Mononuclear cell (primary cell): ENCODE results near the gene SETBP1. TPM values are rescaled to one million over a fixed set of nuclear protein-coding genes. Genes with fewer than 3 reads are reported as not detected.

Experiments used
- H3K27me3 ChIP-seq: 2 replicates; pipeline ENCODE4 v1.6.0; 2011; ENCODE audit warnings: low read length, control low read depth; ENCODE audit not compliant: insufficient read depth
- H3K4me1 ChIP-seq: 2 replicates; pipeline ENCODE4 v1.5.1; 2011; ENCODE audit warnings: mild to moderate bottlenecking, low read length, control low read depth; ENCODE audit not compliant: insufficient read depth
- H3K4me3 ChIP-seq: 2 replicates; pipeline ENCODE4 v1.5.1; 2011; ENCODE audit warnings: mild to moderate bottlenecking, low read length, moderate library complexity
- H3K9me3 ChIP-seq: 2 replicates; pipeline ENCODE4 v1.5.1; 2011; ENCODE audit warnings: low read depth, mild to moderate bottlenecking, control low read depth, low read length
- total RNA-seq: library from RNA; depleted of rRNA; stranded (reverse); fragments of >200 nt; gene quantifications from one replicate; pipeline ENCODE4 v1.2.3, GENCODE V29; 2012

SETBP1 gene
- total RNA-seq, 1 donor, result 5.0 TPM

DNA sequence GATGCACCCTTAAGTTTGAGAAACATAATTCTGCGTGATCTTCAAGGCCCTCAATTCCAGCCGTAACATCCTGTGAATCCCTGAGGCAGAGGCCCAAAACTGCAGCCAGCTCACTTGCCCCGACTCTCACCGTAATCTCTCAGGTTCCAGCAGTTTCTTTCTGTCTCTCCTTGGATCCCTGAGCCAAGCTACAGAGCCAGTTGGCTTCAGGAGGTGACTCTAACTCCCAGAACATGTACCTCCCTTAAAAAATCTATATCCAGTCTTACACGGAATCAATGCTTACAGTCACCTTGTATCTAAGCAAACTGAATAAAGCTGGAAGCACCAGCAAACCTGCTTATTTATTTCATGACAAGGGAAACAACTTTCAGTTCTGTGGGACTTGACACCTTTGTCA lies 300.4 kb downstream of the SETBP1 start:
- no peak overlapping the region for H3K4me3 ChIP-seq
- peaks cover 7% of the 10 kb centered on the region for H3K4me1 ChIP-seq
- no peaks in the 10 kb centered on the region for H3K27me3 ChIP-seq
- H3K9me3 ChIP-seq, result no peaks in the 10 kb centered on the region

GRCh38 chr18:44986933-44987332 lies 306.2 kb downstream of the SETBP1 start:
- Histone ChIP-seq H3K4me3 (no peak overlapping the region), H3K4me1 (peaks cover 5% of the 10 kb centered on the region), H3K27me3 (no peaks in the 10 kb centered on the region), H3K9me3 (no peaks in the 10 kb centered on the region)

DNA sequence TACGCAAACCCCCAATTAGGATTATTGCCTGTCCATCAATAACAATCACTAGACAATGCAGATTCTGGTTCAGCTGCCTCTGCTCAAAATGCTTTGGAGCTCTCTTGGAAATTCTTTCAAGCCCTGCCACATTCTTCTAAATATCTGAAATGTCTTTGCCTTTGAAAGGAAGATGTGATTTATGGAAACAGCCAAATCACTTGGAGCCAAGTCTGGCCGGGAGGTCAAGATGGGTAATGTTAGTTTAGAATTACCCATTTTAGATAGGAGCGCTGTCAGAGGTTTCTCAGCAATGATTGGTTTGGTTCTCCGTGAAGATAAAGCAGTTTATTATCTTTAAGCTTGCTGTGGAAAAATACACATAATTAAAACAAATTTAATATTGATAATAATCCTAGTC lies 306.7 kb downstream of the SETBP1 start:
- H3K4me1 ChIP-seq, result peaks cover 5% of the 10 kb centered on the region
- H3K4me3 ChIP-seq, result no peak overlapping the region
- no peaks in the 10 kb centered on the region for H3K27me3 ChIP-seq
- H3K9me3 ChIP-seq, result no peaks in the 10 kb centered on the region

DNA sequence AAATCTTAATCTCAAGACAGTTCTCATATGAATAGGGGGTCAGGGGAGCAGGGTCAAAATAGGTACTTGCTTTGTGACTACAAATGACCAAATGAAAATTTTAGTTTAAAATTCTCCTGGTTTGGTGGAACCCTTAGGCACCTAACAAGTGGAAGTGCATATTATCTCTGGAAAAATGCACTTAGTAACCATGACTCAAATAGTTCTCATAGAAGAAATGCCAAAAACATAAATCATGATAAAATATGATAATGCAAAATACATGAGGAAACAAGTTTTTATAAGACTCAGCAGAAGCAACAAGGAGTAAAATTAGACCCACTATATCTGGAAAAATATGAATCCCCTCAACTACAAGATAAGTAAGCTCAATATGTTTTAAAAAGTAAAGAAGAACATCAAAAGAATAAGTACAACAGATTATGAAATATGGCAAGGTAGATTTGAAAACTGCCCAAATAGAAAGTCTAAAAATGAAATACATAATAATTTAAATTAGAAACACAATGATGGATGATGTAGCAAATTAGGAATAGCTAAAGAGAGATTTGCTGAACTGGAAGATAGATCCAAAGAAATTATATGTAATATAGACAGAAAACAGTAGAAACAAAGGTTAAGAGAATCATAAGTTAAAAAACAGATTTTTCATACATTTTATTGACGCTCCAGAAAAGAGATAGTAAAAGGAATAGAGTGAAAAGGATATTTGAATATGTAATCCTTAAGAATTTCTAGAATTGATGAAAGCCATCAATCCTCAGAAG lies 308.3 kb downstream of the SETBP1 start:
- Histone ChIP-seq H3K4me1 (peaks cover 5% of the 10 kb centered on the region), H3K4me3 (no peak overlapping the region), H3K9me3 (no peaks in the 10 kb centered on the region), H3K27me3 (no peaks in the 10 kb centered on the region)

- Histone ChIP-seq H3K9me3 (no peaks in the 10 kb centered on the region), H3K27me3 (no peaks in the 10 kb centered on the region), H3K4me1 (peaks cover 6% of the 10 kb centered on the region), H3K4me3 (no peak overlapping the region)
Observed at GRCh38 chr18:44996261-44996660, 315.6 kb downstream of the SETBP1 start.

DNA sequence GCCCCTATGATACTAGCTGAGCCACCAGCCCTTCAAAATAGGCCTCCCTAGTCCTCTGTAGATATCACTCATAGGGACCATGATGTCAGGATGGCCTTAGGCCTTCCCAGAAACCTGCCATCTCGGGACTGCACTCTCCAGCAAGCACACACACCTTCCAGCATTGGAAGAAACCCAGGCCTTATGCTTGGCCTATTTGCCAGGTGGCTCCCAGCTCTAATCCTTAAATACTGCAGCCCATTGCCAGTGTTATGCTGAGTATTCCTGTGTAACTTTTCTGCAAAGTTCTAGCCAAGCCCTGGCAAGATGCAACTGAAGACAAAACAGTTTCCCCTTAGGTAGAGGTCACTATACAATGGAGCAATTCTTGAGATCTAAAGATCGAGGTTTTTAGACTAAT lies 316.5 kb downstream of the SETBP1 start:
- Histone ChIP-seq H3K27me3 (no peaks in the 10 kb centered on the region), H3K4me1 (peaks cover 6% of the 10 kb centered on the region), H3K9me3 (no peaks in the 10 kb centered on the region), H3K4me3 (no peak overlapping the region)

GRCh38 chr18:44998360-44998759 lies 317.7 kb downstream of the SETBP1 start:
- H3K9me3 ChIP-seq, result no peaks in the 10 kb centered on the region
- no peak overlapping the region for H3K4me3 ChIP-seq
- peaks cover 6% of the 10 kb centered on the region for H3K4me1 ChIP-seq
- no peaks in the 10 kb centered on the region for H3K27me3 ChIP-seq

DNA sequence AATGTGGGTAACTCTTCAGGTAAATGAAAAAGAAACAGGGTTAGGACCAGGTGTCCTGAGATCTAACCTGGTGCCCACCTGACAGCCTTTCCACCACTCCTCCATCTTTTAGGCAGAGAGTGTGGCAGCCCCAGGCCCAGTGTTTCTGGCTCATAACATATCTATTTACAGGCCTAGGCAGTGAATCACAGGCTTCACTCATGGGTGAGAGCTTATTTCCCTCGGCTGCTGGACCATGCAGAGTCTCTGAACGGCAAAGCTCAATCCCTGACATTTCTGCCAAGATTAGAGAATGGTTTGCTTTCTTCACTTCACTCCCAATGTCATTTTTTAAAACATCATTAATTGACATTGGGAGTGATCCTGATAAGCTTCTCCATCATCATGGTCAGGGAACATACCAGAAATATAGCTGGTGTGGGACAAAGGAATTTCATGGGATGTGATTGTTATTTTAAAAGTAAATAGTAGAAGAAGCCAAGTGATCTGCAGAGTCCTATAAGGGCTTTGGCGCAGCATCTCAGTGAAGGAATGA lies 323.9 kb downstream of the SETBP1 start:
- H3K4me1 ChIP-seq, result peaks cover 11% of the 10 kb centered on the region
- no peaks in the 10 kb centered on the region for H3K9me3 ChIP-seq
- no peak overlapping the region for H3K4me3 ChIP-seq
- H3K27me3 ChIP-seq, result no peaks in the 10 kb centered on the region

DNA sequence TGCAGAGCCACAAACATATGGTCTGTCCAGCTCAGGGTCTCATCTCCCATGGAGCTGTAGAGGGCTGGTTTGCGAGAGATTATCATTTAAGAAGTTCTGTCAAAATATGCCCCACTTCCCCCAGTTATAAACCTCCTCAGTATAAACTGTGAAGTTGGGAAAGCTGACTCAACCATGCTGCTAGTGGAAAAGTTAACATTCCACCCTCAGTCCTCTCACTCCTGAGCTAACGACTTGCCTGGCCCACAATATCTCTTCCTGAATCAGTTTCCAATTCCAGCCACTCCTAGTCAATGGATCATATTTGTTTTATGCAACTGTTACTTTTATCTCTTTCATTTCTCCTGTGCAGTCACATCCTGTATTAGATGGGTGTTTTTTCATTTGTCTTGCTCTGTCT lies 326.2 kb downstream of the SETBP1 start:
- Histone ChIP-seq H3K4me3 (no peak overlapping the region), H3K27me3 (no peaks in the 10 kb centered on the region), H3K9me3 (no peaks in the 10 kb centered on the region), H3K4me1 (peaks cover 15% of the 10 kb centered on the region)

DNA sequence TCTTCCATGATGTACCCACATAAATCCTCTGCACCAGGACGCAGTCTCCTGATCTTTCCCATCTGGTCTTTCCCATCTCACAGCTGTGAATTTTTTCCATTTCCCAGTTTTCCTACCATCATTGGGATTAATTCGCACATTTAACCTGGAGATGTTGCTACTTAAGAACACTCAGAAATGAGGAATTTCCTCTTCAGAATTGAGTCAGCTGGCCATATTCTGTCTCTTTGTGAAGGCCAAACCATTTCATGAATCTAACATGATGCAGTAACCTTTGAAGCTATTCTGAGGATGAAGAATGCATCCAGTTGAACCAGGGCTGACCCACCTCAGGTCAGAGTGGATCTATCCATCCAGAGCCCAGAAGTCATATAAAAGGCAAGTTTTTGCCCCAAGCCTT lies 326.8 kb downstream of the SETBP1 start:
- Histone ChIP-seq H3K4me3 (no peak overlapping the region), H3K9me3 (no peaks in the 10 kb centered on the region), H3K27me3 (no peaks in the 10 kb centered on the region), H3K4me1 (peaks cover 15% of the 10 kb centered on the region)

DNA sequence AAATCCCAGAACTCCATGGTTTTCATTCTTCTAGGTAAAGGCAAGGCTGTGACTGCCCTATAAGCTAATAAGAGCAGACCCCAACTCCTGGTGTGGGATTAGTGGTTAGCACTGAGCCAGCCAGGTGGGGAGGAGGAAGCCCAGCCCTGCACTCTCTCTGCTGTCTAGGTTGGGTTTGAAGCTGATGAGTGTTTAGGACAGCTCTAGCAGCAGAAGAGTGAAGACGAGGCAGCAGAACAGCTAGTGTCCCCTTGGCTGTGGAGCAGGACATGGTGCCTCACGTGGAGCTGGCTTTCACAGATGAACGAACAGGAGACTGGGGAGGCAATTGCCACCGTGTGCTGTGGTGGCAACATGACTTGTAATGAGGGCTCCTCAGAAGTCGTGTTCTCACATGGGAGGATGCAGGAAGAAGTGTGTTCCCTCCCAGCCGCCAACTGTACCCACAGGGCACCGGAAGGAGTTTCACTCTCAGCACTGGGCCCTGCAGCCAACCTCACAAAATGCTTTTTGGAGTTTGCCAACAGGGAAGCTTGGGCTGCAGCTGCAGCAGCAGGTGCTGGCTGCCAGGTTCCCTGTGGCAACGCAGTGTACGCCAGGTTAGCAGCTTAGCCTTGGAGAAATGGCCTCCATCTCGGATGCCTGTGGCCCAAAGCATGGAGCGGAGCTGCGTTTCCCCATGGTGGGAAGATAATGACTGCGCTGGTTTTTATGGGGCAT lies 328.2 kb downstream of the SETBP1 start:
- no peaks in the 10 kb centered on the region for H3K27me3 ChIP-seq
- peaks cover 15% of the 10 kb centered on the region for H3K4me1 ChIP-seq
- no peak overlapping the region for H3K4me3 ChIP-seq
- no peaks in the 10 kb centered on the region for H3K9me3 ChIP-seq

- no peaks in the 10 kb centered on the region for H3K27me3 ChIP-seq
- H3K9me3 ChIP-seq, result no peaks in the 10 kb centered on the region
- H3K4me1 ChIP-seq, result peaks cover 15% of the 10 kb centered on the region
- H3K4me3 ChIP-seq, result no peak overlapping the region
Observed at GRCh38 chr18:45009756-45010155, 329.1 kb downstream of the SETBP1 start.

DNA sequence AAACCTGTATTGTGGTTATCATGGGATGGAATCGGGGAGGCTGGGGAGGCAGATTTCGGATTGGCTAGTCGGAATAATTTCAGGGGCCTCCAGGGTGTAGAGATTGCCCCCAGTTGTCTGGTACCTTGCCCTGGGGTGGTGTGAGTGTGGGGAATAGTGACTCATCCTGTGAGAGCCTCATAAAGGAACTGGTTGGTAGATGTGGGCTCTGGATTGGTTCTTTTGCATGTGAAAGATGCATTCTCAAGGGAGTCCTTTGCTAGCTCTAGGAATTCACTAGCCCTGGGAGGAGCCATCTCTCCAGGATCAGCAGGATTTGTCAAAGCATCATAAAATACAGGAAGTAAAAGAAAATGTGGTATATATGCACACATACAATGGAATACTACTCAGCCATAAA lies 331.6 kb downstream of the SETBP1 start:
- Histone ChIP-seq H3K27me3 (no peaks in the 10 kb centered on the region), H3K4me1 (peaks cover 15% of the 10 kb centered on the region), H3K4me3 (no peak overlapping the region), H3K9me3 (no peaks in the 10 kb centered on the region)

GRCh38 chr18:45014047-45014501 lies 333.4 kb downstream of the SETBP1 start:
- no peaks in the 10 kb centered on the region for H3K9me3 ChIP-seq
- H3K4me1 ChIP-seq, result peaks cover 10% of the 10 kb centered on the region
- H3K4me3 ChIP-seq, result no peak overlapping the region
- no peaks in the 10 kb centered on the region for H3K27me3 ChIP-seq

- Histone ChIP-seq H3K4me3 (no peak overlapping the region), H3K9me3 (no peaks in the 10 kb centered on the region), H3K4me1 (no peaks in the 10 kb centered on the region), H3K27me3 (no peaks in the 10 kb centered on the region)
Observed at GRCh38 chr18:45015788-45016128, 335.1 kb downstream of the SETBP1 start.
